Loucy (cell line): ENCODE data around the gene TNFAIP3.

Experiments
- H2AFZ ChIP-seq: fragments of 200-600 bp; sonication (generic); 2 replicates; pipeline ENCODE4 v1.6.0; 2016; ENCODE audit warnings: antibody characterized with exemption, mild to moderate bottlenecking, low read length, moderate library complexity
- H3F3A ChIP-seq: fragments of 200-600 bp; 2 replicates; pipeline ENCODE4 v1.6.0; 2016; ENCODE audit warnings: antibody characterized with exemption, low read depth, mild to moderate bottlenecking
- H3K27me3 ChIP-seq: fragments of 200-600 bp; sonication (generic); 2 replicates; pipeline ENCODE4 v1.6.1; 2014; ENCODE audit warnings: low read length, mild to moderate bottlenecking; ENCODE audit not compliant: insufficient read depth, poor library complexity, severe bottlenecking
- H3K36me3 ChIP-seq: fragments of 200-600 bp; sonication (generic); 2 replicates; pipeline ENCODE4 v1.6.1; 2016; ENCODE audit warnings: low read length; ENCODE audit not compliant: insufficient read depth
- H3K4me1 ChIP-seq: fragments of 200-600 bp; sonication (generic); 2 replicates; pipeline ENCODE4 v1.5.1; 2014; ENCODE audit warnings: low read length, mild to moderate bottlenecking; ENCODE audit not compliant: insufficient read depth, poor library complexity, severe bottlenecking
- H3K4me2 ChIP-seq: fragments of 200-600 bp; sonication (generic); 2 replicates; pipeline ENCODE4 v1.6.0; 2014; ENCODE audit warnings: antibody characterized with exemption, low read length, low read depth, mild to moderate bottlenecking; ENCODE audit not compliant: poor library complexity, severe bottlenecking
- H3K4me3 ChIP-seq: fragments of 200-600 bp; sonication (generic); 2 replicates; pipeline ENCODE4 v1.5.1; 2014; ENCODE audit warnings: low read length, mild to moderate bottlenecking, mixed read lengths; ENCODE audit not compliant: poor library complexity, severe bottlenecking
- H3K79me2 ChIP-seq: fragments of 200-600 bp; sonication (generic); 2 replicates; pipeline ENCODE4 v1.6.1; 2014; ENCODE audit warnings: low read length; ENCODE audit not compliant: insufficient read depth
- H3K9ac ChIP-seq: fragments of 200-600 bp; sonication (generic); 2 replicates; pipeline ENCODE4 v1.6.0; 2014; ENCODE audit warnings: mild to moderate bottlenecking, low read depth, low read length, moderate library complexity; ENCODE audit not compliant: poor library complexity, severe bottlenecking
- H3K9me2 ChIP-seq: fragments of 200-600 bp; sonication (generic); replicated peaks from 2 replicates; pipeline ENCODE4 v1.6.1; 2016; ENCODE audit warnings: low read depth, low read length, mixed read lengths
- H3K9me3 ChIP-seq: fragments of 200-600 bp; sonication (generic); 2 replicates; pipeline ENCODE4 v1.6.1; 2014; ENCODE audit warnings: mild to moderate bottlenecking, antibody characterized with exemption, low read length, low read depth; ENCODE audit not compliant: insufficient read depth
- H4K20me1 ChIP-seq: fragments of 200-600 bp; sonication (generic); 2 replicates; pipeline ENCODE4 v1.6.0; 2014; ENCODE audit warnings: antibody characterized with exemption, low read length, mild to moderate bottlenecking; ENCODE audit not compliant: insufficient read depth, poor library complexity, severe bottlenecking
- CTCF ChIP-seq: fragments of 200-600 bp; sonication (generic); conservative IDR thresholded peaks from 2 replicates; pipeline ENCODE4 v1.5.1; 2014; ENCODE audit warnings: mild to moderate bottlenecking, antibody characterized with exemption, low read length
- EZH2phosphoT487 ChIP-seq: fragments of 200-600 bp; IDR thresholded peaks from 2 replicates; pipeline ENCODE4 v1.6.1; 2018; ENCODE audit warnings: antibody characterized with exemption, mild to moderate bottlenecking, moderate library complexity, borderline replicate concordance

The TNFAIP3 gene

GRCh38 chr6:137910424-137910834 lies 43.4 kb downstream of the TNFAIP3 start:
- Histone ChIP-seq H3K79me2 (no peaks in the 10 kb centered on the region), H3K9me3 (no peaks in the 10 kb centered on the region), H3K9ac (no peak overlapping the region), H2AFZ (no peak overlapping the region), H3K4me3 (no peak overlapping the region), H3K9me2 (no peaks in the 10 kb centered on the region), H3F3A (no peaks in the 10 kb centered on the region), H4K20me1 (no peaks in the 10 kb centered on the region), H3K36me3 (no peaks in the 10 kb centered on the region), H3K27me3 (no peaks in the 10 kb centered on the region), H3K4me2 (no peak overlapping the region), H3K4me1 (peaks cover 23% of the 10 kb centered on the region)
- no peak for TF ChIP-seq CTCF
- TF ChIP-seq EZH2phosphoT487, result no peak

DNA sequence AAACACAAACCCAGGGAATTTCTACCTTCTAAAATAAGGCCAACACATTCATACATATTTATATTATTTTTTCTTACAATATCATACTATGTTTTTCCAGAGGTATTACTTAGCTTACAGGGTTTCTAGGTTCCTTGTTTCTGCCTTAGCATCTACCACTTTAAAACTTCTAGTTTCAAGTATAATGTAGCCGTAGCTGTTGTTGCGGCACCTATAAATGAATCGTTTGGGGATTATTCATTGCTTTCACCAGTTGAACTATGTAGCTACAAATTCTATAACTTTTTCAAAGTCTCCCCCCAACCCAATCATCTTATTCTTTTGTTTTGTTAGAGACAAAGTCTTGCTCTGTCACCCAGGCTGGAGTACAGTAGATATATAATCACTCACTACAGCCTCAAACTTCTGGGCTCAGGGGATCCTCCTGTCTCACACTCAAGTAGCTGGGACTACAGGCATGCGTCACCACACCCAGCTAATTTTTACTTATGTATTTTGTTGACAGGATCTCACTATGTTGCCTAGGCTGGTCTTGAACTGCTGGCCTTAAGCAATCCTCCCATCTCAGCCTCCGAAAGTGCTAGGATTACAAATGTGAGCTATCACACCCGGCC lies 43.9 kb downstream of the TNFAIP3 start:
- Histone ChIP-seq H3K27me3 (no peaks in the 10 kb centered on the region), H4K20me1 (no peaks in the 10 kb centered on the region), H3F3A (no peaks in the 10 kb centered on the region), H2AFZ (no peak overlapping the region), H3K4me3 (no peak overlapping the region), H3K4me2 (no peak overlapping the region), H3K4me1 (peaks cover 22% of the 10 kb centered on the region), H3K9ac (no peak overlapping the region), H3K79me2 (no peaks in the 10 kb centered on the region), H3K9me2 (no peaks in the 10 kb centered on the region), H3K36me3 (no peaks in the 10 kb centered on the region), H3K9me3 (no peaks in the 10 kb centered on the region)
- TF ChIP-seq EZH2phosphoT487 (no peak), CTCF (no peak)

DNA sequence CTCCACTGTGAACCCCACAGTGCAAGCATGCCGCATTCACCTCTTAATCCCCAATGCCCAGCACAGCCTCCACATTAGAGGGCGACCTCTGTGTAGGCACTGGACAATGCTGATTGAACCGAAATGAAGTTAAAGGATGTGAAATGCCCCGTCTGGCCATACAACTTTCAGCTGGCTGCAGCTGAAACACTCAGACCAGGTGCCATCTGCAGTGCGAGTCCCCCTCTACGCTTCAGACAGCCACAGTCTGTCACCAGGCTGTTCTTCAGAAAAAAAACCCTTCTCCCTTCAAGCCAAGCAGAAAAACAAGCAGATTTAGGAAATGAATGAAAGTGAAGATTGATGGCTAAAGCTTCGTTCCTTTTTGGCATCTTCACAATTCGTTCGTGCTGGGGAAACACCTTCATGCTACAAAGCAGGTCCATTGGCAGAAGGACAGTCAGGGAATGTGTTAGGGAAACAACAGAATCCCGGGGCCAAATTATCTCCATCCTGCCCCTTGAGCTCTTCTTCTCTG lies 44.7 kb downstream of the TNFAIP3 start:
- H2AFZ ChIP-seq, result peak overlapping the region; percentile 3; the same call in 1 of the 2 replicates
- no peak for TF ChIP-seq EZH2phosphoT487
- no peak for TF ChIP-seq CTCF

More for the DNA sequence above, 44.7 kb downstream of the TNFAIP3 start:
- no peaks in the 10 kb centered on the region for H3K27me3 ChIP-seq
- H3K9me2 ChIP-seq, result no peaks in the 10 kb centered on the region
- H3K9ac ChIP-seq, result no peak overlapping the region
- H4K20me1 ChIP-seq, result no peaks in the 10 kb centered on the region
- no peaks in the 10 kb centered on the region for H3K79me2 ChIP-seq
- H3K4me1 ChIP-seq, result peaks cover 22% of the 10 kb centered on the region
- no peaks in the 10 kb centered on the region for H3K9me3 ChIP-seq
- H3K36me3 ChIP-seq, result no peaks in the 10 kb centered on the region
- H3K4me3 ChIP-seq, result no peak overlapping the region
- H3F3A ChIP-seq, result no peaks in the 10 kb centered on the region
- H3K4me2 ChIP-seq, result no peak overlapping the region
